ENCODE measurements around the gene FAT3.

Gene FAT3

GRCh38 chr11:92224407-92225124 lies at the start of gene FAT3:
TSS of gene FAT3 (plus strand) at chr11:92224818. CDS start at chr11:92352113, 127,295 bp downstream.
- no peak for DNase-seq (ENCODE audit: low read depth in 2 of 2)

- DNase-seq (ENCODE audit: low read depth in 2 of 2) = no peak
These were observed 45.5 kb upstream of the FAT3 start for GRCh38 chr11:92179017-92179670.

- DNase-seq (ENCODE audit: low read depth in 2 of 2) = no peak
These were observed 44.4 kb upstream of the FAT3 start for GRCh38 chr11:92180226-92180625.

GRCh38 chr11:92180664-92181251 lies 43.9 kb upstream of the FAT3 start:
- DNase-seq (ENCODE audit: low read depth in 2 of 2) = no peak

GRCh38 chr11:92190535-92191206 lies 33.9 kb upstream of the FAT3 start:
- DNase-seq (ENCODE audit: low read depth in 2 of 2) = no peak

- DNase-seq (ENCODE audit: low read depth in 2 of 2) = no peak
These were observed 32.5 kb upstream of the FAT3 start for GRCh38 chr11:92192141-92192540.

GRCh38 chr11:92198268-92198667 lies 26.4 kb upstream of the FAT3 start:
- no peak for DNase-seq (ENCODE audit: low read depth in 2 of 2)

- DNase-seq (ENCODE audit: low read depth in 2 of 2) = no peak
These were observed 24.6 kb upstream of the FAT3 start for GRCh38 chr11:92199991-92200390.

GRCh38 chr11:92204731-92205130 lies 19.9 kb upstream of the FAT3 start:
- no peak for DNase-seq (ENCODE audit: low read depth in 2 of 2)

GRCh38 chr11:92206441-92206840 lies 18.2 kb upstream of the FAT3 start:
- no peak for DNase-seq (ENCODE audit: low read depth in 2 of 2)

GRCh38 chr11:92211576-92212167 lies 12.9 kb upstream of the FAT3 start:
- DNase-seq (ENCODE audit: low read depth in 2 of 2) = no peak

- DNase-seq (ENCODE audit: low read depth in 2 of 2) = no peak
These were observed 12.1 kb upstream of the FAT3 start for GRCh38 chr11:92212530-92212929.

- no peak for DNase-seq (ENCODE audit: low read depth in 2 of 2)
These were observed 7.8 kb upstream of the FAT3 start for GRCh38 chr11:92216789-92217188.

GRCh38 chr11:92219476-92219875 lies 5.1 kb upstream of the FAT3 start:
- DNase-seq (ENCODE audit: low read depth in 2 of 2) = no peak

GRCh38 chr11:92222701-92223100 lies 1.9 kb upstream of the FAT3 start:
- DNase-seq (ENCODE audit: low read depth in 2 of 2) = no peak

GRCh38 chr11:92224054-92224406 lies 588 bp upstream of the FAT3 start:
- no peak for DNase-seq (ENCODE audit: low read depth in 2 of 2)

GRCh38 chr11:92225125-92225567 lies 528 bp downstream of the FAT3 start:
- DNase-seq (ENCODE audit: low read depth in 2 of 2) = no peak

- no peak for DNase-seq (ENCODE audit: low read depth in 2 of 2)
These were observed 1.1 kb downstream of the FAT3 start for GRCh38 chr11:92225568-92226330.

- no peak for DNase-seq (ENCODE audit: low read depth in 2 of 2)
These were observed 2.0 kb downstream of the FAT3 start for GRCh38 chr11:92226331-92227229.

GRCh38 chr11:92227230-92227814 lies 2.7 kb downstream of the FAT3 start:
- no peak for DNase-seq (ENCODE audit: low read depth in 2 of 2)
